OCI-M2 (cell line): Measurements from ENCODE around the gene TMED8.

Experiments used
- DNase-seq: peaks from one replicate; lab custom pipeline; 2025; ENCODE audit not compliant: unreplicated experiment; lab: John Stamatoyannopoulos, UW

Gene TMED8

DNA sequence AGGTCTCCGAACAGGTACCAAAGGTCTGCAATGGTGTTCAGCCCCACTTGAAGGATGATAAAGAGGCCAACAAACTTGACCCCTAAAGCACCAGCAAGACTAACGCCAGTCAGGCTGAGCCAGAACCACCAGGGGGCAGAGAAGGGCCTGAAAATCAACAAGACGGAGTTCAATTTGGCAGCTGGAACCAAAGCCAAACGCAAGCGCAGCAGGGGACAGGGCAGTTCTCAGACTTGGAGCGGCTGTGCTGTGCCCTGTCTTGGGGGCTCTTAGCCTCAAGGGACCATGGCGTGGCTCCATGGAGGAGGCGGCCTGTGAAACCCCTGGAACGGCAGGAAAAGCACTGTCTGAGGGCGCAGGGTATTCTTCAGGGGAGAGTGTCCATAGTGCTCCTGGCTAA is 75.8 kb downstream of the TMED8 start:
- DNase-seq, result no peak

GRCh38 chr14:77299771-77300170 is 77.1 kb downstream of the TMED8 start:
- DNase-seq, result no peak

DNA sequence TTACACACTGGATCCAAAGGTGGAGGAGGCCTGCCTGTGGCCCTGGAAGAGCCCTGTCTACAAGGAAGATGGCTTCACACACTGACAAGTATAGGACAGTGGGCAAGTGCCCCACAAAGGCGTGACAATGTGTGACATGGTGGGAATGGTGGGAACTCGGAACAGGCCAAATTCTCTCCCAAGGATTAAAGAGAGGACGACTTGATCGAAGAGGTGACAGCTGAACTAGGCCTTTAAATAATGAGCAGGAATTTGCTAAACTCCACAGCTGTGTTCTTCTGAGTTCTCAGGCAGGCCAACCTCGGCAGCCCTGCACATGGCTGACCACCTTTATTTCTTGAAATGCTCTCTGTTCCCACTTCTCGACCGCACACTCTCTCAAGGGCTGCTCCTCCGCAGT is 80.0 kb downstream of the TMED8 start:
- DNase-seq, result no peak

- DNase-seq, result no peak
These were observed 80.7 kb downstream of the TMED8 start for GRCh38 chr14:77296155-77296554.

GRCh38 chr14:77290705-77291104 is 86.2 kb downstream of the TMED8 start:
- no peak for DNase-seq

GRCh38 chr14:77286576-77286975 is 90.3 kb downstream of the TMED8 start:
- no peak for DNase-seq
